SK-N-SH (cell line): ENCODE data around the gene HLA-DMA. TPM values are rescaled to one million over a fixed set of nuclear protein-coding genes. Genes with fewer than 3 reads are reported as not detected.

Source experiments
- CTCF ChIA-PET: fragments of 300-600, 350-600 bp; formaldehyde crosslinking; extraction: SDS; loops from one replicate; lab custom pipeline; 2021; lab: Yijun Ruan, JAX
- POLR2A ChIA-PET: fragments of 350-600 bp; sonication (Branson Sonifier 250); formaldehyde crosslinking; extraction: SDS; loops from one replicate; lab custom pipeline; 2020; ENCODE audit warnings: antibody characterized with exemption, inconsistent platforms; lab: Yijun Ruan, JAX
- DNase-seq: peaks from one replicate; pipeline ENCODE4 v3.0.0; 2012
- H2AFZ ChIP-seq: fragments of 200-600 bp; sonication (generic); 2 replicates; pipeline ENCODE4 v1.8.1; 2016; ENCODE audit warnings: antibody characterized with exemption, mild to moderate bottlenecking, low read depth
- H3F3A ChIP-seq: fragments of 200-600 bp; sonication (generic); replicated peaks from 2 replicates; pipeline ENCODE3; 2016; ENCODE audit warnings: antibody characterized with exemption, mild to moderate bottlenecking; ENCODE audit not compliant: insufficient read depth
- H3K27ac ChIP-seq, 2 experiments: fragments of 200-500 bp in 1 of 2; fragments of 200-600 bp in 1 of 2; sonication (Bioruptor generic) in 1 of 2; sonication (generic), shearing (Covaris generic) in 1 of 2; 2 replicates each; pipeline versions ENCODE4 v1.5.1 to v1.6.1; 2014 to 2016; ENCODE audit warnings: low read depth in 2 of 2, inconsistent platforms in 1 of 2, low read length in 1 of 2, mild to moderate bottlenecking in 1 of 2, mixed read lengths in 1 of 2
- H3K27me3 ChIP-seq: fragments of 200-600 bp; sonication (generic), shearing (Covaris generic); 2 replicates; pipeline ENCODE4 v1.6.1; 2016; ENCODE audit warnings: mixed run types; ENCODE audit not compliant: insufficient read depth
- H3K36me3 ChIP-seq, 2 experiments: fragments of 200-500 bp in 1 of 2; fragments of 200-600 bp in 1 of 2; sonication (Bioruptor generic) in 1 of 2; sonication (generic) in 1 of 2; replicated peaks in 1 of 2; 2 replicates each; pipeline versions ENCODE3 to v1.5.1; 2014 to 2016; ENCODE audit warnings: low read length in 1 of 2, mild to moderate bottlenecking in 1 of 2; ENCODE audit not compliant: insufficient read depth in 2 of 2, control insufficient read depth in 1 of 2
- H3K4me1 ChIP-seq, 2 experiments: fragments of 200-500 bp in 1 of 2; fragments of 200-600 bp in 1 of 2; sonication (Bioruptor generic) in 1 of 2; sonication (generic), shearing (Covaris generic) in 1 of 2; 2 replicates each; pipeline versions ENCODE4 v1.5.1 to v1.6.1; 2014 to 2016; ENCODE audit warnings: low read depth in 1 of 2, low read length in 1 of 2, mixed run types in 1 of 2; ENCODE audit not compliant: insufficient read depth in 2 of 2, control insufficient read depth in 1 of 2
- H3K4me2 ChIP-seq: fragments of 200-600 bp; sonication (generic), shearing (Covaris generic); 2 replicates; pipeline ENCODE4 v1.6.1; 2017; ENCODE audit warnings: mixed run types
- H3K4me3 ChIP-seq, 2 experiments: fragments of 200-500 bp in 1 of 2; fragments of 200-600 bp in 1 of 2; sonication (Bioruptor generic) in 1 of 2; sonication (generic), shearing (Covaris generic) in 1 of 2; 2 replicates each; pipeline versions ENCODE4 v1.5.1 to v1.8.1; 2014 to 2016; ENCODE audit warnings: low read depth in 2 of 2, inconsistent platforms in 1 of 2, low read length in 1 of 2, mild to moderate bottlenecking in 1 of 2, mixed read lengths in 1 of 2, moderate library complexity in 1 of 2
- H3K79me2 ChIP-seq: fragments of 200-600 bp; sonication (generic); 2 replicates; pipeline ENCODE4 v1.8.1; 2017; ENCODE audit warnings: mild to moderate bottlenecking; ENCODE audit not compliant: insufficient read depth
- H3K9ac ChIP-seq: fragments of 200-600 bp; sonication (generic); 2 replicates; pipeline ENCODE4 v1.6.1; 2017; ENCODE audit warnings: mixed run types
- H3K9me2 ChIP-seq: fragments of 200-600 bp; sonication (generic); 2 replicates; pipeline ENCODE4 v1.6.1; 2017; ENCODE audit warnings: mixed run types
- H3K9me3 ChIP-seq: fragments of 200-600 bp; sonication (generic); 2 replicates; pipeline ENCODE4 v1.6.1; 2017; ENCODE audit warnings: mixed run types, mild to moderate bottlenecking, moderate library complexity
- H4K20me1 ChIP-seq: fragments of 200-600 bp; sonication (generic); 2 replicates; pipeline ENCODE4 v1.6.1; 2017; ENCODE audit warnings: mild to moderate bottlenecking, mixed run types; ENCODE audit not compliant: insufficient read depth
- CHD2 ChIP-seq: fragments of 150-350 bp; IDR thresholded peaks from 2 replicates; pipeline ENCODE4 v1.6.1; 2018; ENCODE audit warnings: low read length; ENCODE audit not compliant: partially characterized antibody
- EZH2phosphoT487 ChIP-seq: fragments of 200-600 bp; sonication (generic); IDR thresholded peaks from 2 replicates; pipeline ENCODE4 v1.6.1; 2017; ENCODE audit warnings: low read depth, mixed run types, mild to moderate bottlenecking, antibody characterized with exemption, moderate library complexity, borderline replicate concordance
- GABPA ChIP-seq: IDR thresholded peaks from 2 replicates; pipeline ENCODE4 v1.4.0; 2012; ENCODE audit warnings: low read depth, mild to moderate bottlenecking
- GATA2 ChIP-seq: sonication (generic); formaldehyde crosslinking; IDR thresholded peaks from 2 replicates; pipeline ENCODE4 v1.5.0; 2020; ENCODE audit warnings: mild to moderate bottlenecking, missing genetic modification reagents
- MXI1 ChIP-seq: IDR thresholded peaks from 2 replicates; pipeline ENCODE4 v1.6.1; 2012; ENCODE audit warnings: mild to moderate bottlenecking, low read depth, low read length, improper control_type of control experiment
- NRF1 ChIP-seq: IDR thresholded peaks from 2 replicates; pipeline ENCODE4 v1.6.1; 2012; ENCODE audit warnings: low read depth, mild to moderate bottlenecking, low read length
- RAD21 ChIP-seq: IDR thresholded peaks from 2 replicates; pipeline ENCODE4 v1.6.1; 2012; ENCODE audit warnings: mild to moderate bottlenecking, low read length
- RXRA ChIP-seq: IDR thresholded peaks from 2 replicates; pipeline ENCODE4 v1.4.0; 2012; ENCODE audit warnings: low read depth, mild to moderate bottlenecking, borderline replicate concordance
- SMC3 ChIP-seq: IDR thresholded peaks from 2 replicates; pipeline ENCODE4 v1.6.1; 2012; ENCODE audit warnings: low read depth, low read length, improper control_type of control experiment
- TAF1 ChIP-seq: IDR thresholded peaks from 2 replicates; pipeline ENCODE4 v1.6.1; 2012; ENCODE audit warnings: low read depth, mild to moderate bottlenecking, low read length, moderate library complexity, borderline replicate concordance
- TEAD4 ChIP-seq: IDR thresholded peaks from 2 replicates; pipeline ENCODE4 v1.4.0; 2012; ENCODE audit warnings: mild to moderate bottlenecking, borderline replicate concordance; ENCODE audit not compliant: insufficient read depth
- WGBS: methylation state at CpG from one replicate; pipeline ENCODE4 v1.1.6; 2017; ENCODE audit warnings: low lambda C conversion rate; 5-methylcytosine and 5-hydroxymethylcytosine counted together
- polyA plus RNA-seq, 3 experiments: library from polyadenylated mRNA; depleted of rRNA; stranded (reverse); fragments of >200 nt; gene quantifications; 2 replicates each; pipeline ENCODE4 v1.2.3, GENCODE V29; 2012
- TF ChIP-seq, protein P1 (sequence below): IDR thresholded peaks from 2 replicates; pipeline ENCODE4; 2012
- TF ChIP-seq, protein P2 (sequence below): IDR thresholded peaks from 2 replicates; pipeline ENCODE4 v1.4.0; 2012; ENCODE audit warnings: low read depth, borderline replicate concordance
- TF ChIP-seq, protein P3 (sequence below): fragments of 200-600 bp; sonication (generic); IDR thresholded peaks from 2 replicates; pipeline ENCODE4 v1.6.1; 2017; ENCODE audit warnings: antibody characterized with exemption, mild to moderate bottlenecking, moderate library complexity
- TF ChIP-seq, protein P4 (sequence below): IDR thresholded peaks from 2 replicates; pipeline ENCODE4 v1.4.0; 2012; ENCODE audit warnings: low read depth, borderline replicate concordance

HLA-DMA gene
- polyA plus RNA-seq, 1 of the 3 experiments (the other 2 are of a cell fraction) = 1.2 TPM

DNA sequence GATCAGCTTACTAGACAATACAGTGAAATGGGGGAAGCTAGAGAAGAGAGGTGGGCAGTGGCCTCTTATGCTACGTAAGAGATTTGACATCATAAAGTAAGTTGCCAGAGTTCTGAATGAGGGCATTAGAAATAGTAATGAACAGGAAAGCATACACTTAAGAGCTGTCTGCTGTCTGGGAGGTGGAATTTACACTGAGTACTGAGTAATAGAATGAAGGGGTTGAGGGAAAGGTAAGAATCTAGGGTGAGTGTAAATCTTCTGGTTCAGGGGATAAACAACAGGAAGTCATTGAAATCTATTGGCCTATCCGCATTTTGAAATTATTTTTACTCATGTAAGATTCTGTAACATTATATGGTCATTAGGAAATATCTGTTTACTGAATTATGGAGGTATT, 47.8 kb downstream of the HLA-DMA start:
- DNase-seq = no peak
- ChIA-PET POLR2A (interaction anchor here (1.1 kb wide), 1 partner anchor 11 kb away, joined by 3 read pairs; no protein-coding TSS in a partner anchor), CTCF (interaction anchor here (0.9 to 2.6 kb wide), 10 partner anchors 9 to 96 kb away, joined by 3 to 18 read pairs (median 4); partner anchors contain the start of genes HLA-DMA and TAP2)
- Histone ChIP-seq H3F3A (peaks cover 6% of the 10 kb centered on the region), H3K27me3 (no peaks in the 10 kb centered on the region), H3K4me3 (no peak overlapping the region), H3K9me2 (no peaks in the 10 kb centered on the region), H2AFZ (no peak overlapping the region), H3K27ac (no peak overlapping the region), H3K9ac (no peak overlapping the region), H3K4me2 (no peak overlapping the region), H3K79me2 (no peaks in the 10 kb centered on the region), H3K36me3 (peaks cover 0 to 8% of the 10 kb centered on the region in 2 experiments), H4K20me1 (no peaks in the 10 kb centered on the region), H3K9me3 (no peaks in the 10 kb centered on the region), H3K4me1 (no peaks in the 10 kb centered on the region)
- WGBS = 87% methylated on average over 2 of the region's 2 CpGs
- no peak for TF ChIP-seq RAD21
- TF ChIP-seq, protein P1, sequence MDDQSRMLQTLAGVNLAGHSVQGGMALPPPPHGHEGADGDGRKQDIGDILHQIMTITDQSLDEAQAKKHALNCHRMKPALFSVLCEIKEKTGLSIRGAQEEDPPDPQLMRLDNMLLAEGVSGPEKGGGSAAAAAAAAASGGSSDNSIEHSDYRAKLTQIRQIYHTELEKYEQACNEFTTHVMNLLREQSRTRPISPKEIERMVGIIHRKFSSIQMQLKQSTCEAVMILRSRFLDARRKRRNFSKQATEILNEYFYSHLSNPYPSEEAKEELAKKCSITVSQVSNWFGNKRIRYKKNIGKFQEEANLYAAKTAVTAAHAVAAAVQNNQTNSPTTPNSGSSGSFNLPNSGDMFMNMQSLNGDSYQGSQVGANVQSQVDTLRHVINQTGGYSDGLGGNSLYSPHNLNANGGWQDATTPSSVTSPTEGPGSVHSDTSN = no peak
- no peak for TF ChIP-seq TAF1
- TF ChIP-seq, protein P2, sequence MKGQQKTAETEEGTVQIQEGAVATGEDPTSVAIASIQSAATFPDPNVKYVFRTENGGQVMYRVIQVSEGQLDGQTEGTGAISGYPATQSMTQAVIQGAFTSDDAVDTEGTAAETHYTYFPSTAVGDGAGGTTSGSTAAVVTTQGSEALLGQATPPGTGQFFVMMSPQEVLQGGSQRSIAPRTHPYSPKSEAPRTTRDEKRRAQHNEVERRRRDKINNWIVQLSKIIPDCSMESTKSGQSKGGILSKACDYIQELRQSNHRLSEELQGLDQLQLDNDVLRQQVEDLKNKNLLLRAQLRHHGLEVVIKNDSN = no peak
- TF ChIP-seq GATA2 = no peak
- TF ChIP-seq SMC3 = no peak
- no peak for TF ChIP-seq NRF1
- no peak for TF ChIP-seq RXRA
- TF ChIP-seq TEAD4 = no peak
- TF ChIP-seq CHD2 = no peak

DNA sequence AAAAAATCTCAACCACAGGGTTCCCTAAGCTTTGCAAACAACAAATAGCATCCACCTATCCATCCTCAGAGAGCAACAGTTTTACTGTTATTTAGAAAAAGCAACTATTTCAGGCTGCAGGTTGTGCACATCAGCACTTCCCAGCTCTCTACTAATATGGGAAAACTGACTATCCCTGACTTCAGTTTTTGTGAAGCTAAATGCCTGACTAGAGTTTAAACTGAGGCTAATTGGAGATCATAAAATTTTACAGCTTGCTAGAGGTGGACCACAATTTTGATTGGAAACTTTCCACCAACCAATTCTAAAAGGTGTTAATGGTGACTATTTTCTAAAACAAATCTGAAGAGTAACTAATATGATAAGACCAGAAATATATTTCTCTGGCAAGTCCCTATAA, 48.9 kb downstream of the HLA-DMA start:
- CTCF ChIA-PET = interaction anchor here (0.9 to 2.6 kb wide), 8 partner anchors 8 to 97 kb away, joined by 3 to 18 read pairs (median 4); partner anchors contain the start of gene TAP2
- H3K9me3 ChIP-seq = no peaks in the 10 kb centered on the region
- no peak overlapping the region for H3K4me3 ChIP-seq
- H2AFZ ChIP-seq = no peak overlapping the region
- no peaks in the 10 kb centered on the region for H3K27me3 ChIP-seq
- TF ChIP-seq GABPA (no peak), MXI1 (no peak), TAF1 (no peak), RXRA (no peak), CHD2 (no peak), EZH2phosphoT487 (no peak)
- TF ChIP-seq, protein P3, sequence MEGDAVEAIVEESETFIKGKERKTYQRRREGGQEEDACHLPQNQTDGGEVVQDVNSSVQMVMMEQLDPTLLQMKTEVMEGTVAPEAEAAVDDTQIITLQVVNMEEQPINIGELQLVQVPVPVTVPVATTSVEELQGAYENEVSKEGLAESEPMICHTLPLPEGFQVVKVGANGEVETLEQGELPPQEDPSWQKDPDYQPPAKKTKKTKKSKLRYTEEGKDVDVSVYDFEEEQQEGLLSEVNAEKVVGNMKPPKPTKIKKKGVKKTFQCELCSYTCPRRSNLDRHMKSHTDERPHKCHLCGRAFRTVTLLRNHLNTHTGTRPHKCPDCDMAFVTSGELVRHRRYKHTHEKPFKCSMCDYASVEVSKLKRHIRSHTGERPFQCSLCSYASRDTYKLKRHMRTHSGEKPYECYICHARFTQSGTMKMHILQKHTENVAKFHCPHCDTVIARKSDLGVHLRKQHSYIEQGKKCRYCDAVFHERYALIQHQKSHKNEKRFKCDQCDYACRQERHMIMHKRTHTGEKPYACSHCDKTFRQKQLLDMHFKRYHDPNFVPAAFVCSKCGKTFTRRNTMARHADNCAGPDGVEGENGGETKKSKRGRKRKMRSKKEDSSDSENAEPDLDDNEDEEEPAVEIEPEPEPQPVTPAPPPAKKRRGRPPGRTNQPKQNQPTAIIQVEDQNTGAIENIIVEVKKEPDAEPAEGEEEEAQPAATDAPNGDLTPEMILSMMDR = no peak
- TF ChIP-seq, protein P4, sequence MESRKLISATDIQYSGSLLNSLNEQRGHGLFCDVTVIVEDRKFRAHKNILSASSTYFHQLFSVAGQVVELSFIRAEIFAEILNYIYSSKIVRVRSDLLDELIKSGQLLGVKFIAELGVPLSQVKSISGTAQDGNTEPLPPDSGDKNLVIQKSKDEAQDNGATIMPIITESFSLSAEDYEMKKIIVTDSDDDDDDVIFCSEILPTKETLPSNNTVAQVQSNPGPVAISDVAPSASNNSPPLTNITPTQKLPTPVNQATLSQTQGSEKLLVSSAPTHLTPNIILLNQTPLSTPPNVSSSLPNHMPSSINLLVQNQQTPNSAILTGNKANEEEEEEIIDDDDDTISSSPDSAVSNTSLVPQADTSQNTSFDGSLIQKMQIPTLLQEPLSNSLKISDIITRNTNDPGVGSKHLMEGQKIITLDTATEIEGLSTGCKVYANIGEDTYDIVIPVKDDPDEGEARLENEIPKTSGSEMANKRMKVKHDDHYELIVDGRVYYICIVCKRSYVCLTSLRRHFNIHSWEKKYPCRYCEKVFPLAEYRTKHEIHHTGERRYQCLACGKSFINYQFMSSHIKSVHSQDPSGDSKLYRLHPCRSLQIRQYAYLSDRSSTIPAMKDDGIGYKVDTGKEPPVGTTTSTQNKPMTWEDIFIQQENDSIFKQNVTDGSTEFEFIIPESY = no peak
- H4K20me1 ChIP-seq = no peaks in the 10 kb centered on the region
- peaks cover 6% of the 10 kb centered on the region for H3F3A ChIP-seq
- POLR2A ChIA-PET = interaction anchor here (1.1 kb wide), 1 partner anchor 10 kb away, joined by 3 read pairs; no protein-coding TSS in a partner anchor
- H3K4me2 ChIP-seq = no peak overlapping the region
- H3K9me2 ChIP-seq = no peaks in the 10 kb centered on the region
- H3K9ac ChIP-seq = no peak overlapping the region
- no peak overlapping the region for H3K27ac ChIP-seq
- no peaks in the 10 kb centered on the region for H3K4me1 ChIP-seq
- no peaks in the 10 kb centered on the region for H3K79me2 ChIP-seq
- DNase-seq = no peak
- peaks cover 0 to 8% of the 10 kb centered on the region in 2 experiments for H3K36me3 ChIP-seq
